Kidney (tissue), 14 donors: ENCODE measurements around the gene TRIM3. TPM values are rescaled to one million over a fixed set of nuclear protein-coding genes. Genes with fewer than 3 reads are reported as not detected.

ENCODE experiments used
- DNase-seq, 5 donors: peaks; one replicate each; pipeline ENCODE4 v3.0.0-alpha.2; 2013 to 2020
- FAIRE-seq: peaks from 2 replicates; lab custom pipeline; 2012; peaks lifted over from hg19 to GRCh38; lab: Jason Lieb, UNC
- H3K27ac ChIP-seq, 2 donors: one replicate each; pipeline ENCODE4 v1.7.0; 2013; ENCODE audit warnings: low read depth in 2 of 2, low read length in 2 of 2, inconsistent platforms in 1 of 2
- H3K27me3 ChIP-seq: one replicate; pipeline ENCODE4 v1.7.1; 2013; ENCODE audit warnings: low read length, inconsistent platforms; ENCODE audit not compliant: control insufficient read depth, insufficient read depth
- H3K36me3 ChIP-seq, 3 donors: one replicate each; pipeline versions ENCODE4 v1.7.0 to v1.7.1; 2013; ENCODE audit warnings: low read length in 3 of 3, control low read depth in 1 of 3, inconsistent platforms in 1 of 3; ENCODE audit not compliant: insufficient read depth in 3 of 3, control insufficient read depth in 2 of 3
- H3K4me1 ChIP-seq, 3 donors: one replicate each; pipeline versions ENCODE4 v1.7.0 to v1.7.1; 2013; ENCODE audit warnings: low read length in 3 of 3, inconsistent platforms in 1 of 3, low read depth in 1 of 3; ENCODE audit not compliant: control insufficient read depth in 2 of 3, insufficient read depth in 2 of 3
- H3K4me3 ChIP-seq, 3 donors: one replicate each; pipeline versions ENCODE4 v1.7.0 to v1.8.1; 2013; ENCODE audit warnings: low read length in 3 of 3, control low read depth in 1 of 3, inconsistent platforms in 1 of 3
- H3K9ac ChIP-seq, 3 donors: one replicate each; pipeline versions ENCODE4 v1.7.0 to v1.7.1; 2013; ENCODE audit warnings: low read length in 3 of 3, control low read depth in 1 of 3, inconsistent platforms in 1 of 3
- H3K9me3 ChIP-seq, 3 donors: one replicate each; pipeline versions ENCODE4 v1.7.0 to v1.7.1; 2013; ENCODE audit warnings: low read length in 3 of 3, control low read depth in 1 of 3, inconsistent platforms in 1 of 3; ENCODE audit not compliant: control insufficient read depth in 2 of 3, insufficient read depth in 1 of 3
- intact Hi-C: fragments of 100-400 bp; cut with DNase I; formaldehyde crosslinking; loops from one replicate; pipeline ENCODE4 v1.11.1; 2022
- polyA plus RNA-seq: library from polyadenylated mRNA; stranded (reverse); fragments of 350-450 nt; fragmentation: Illumina TruSeq; extraction: RNeasy Lipid Tissue Mini Kit (QIAGEN cat#74804); gene quantifications from one replicate; pipeline ENCODE4 v1.2.3, GENCODE V29; 2014; ENCODE audit warnings: low read depth, low replicate concordance; ENCODE audit not compliant: insufficient read depth
- total RNA-seq: library from RNA; stranded (reverse); fragmentation: NEBNext Ultra II Directional; extraction: Animal tissue kit (Norgen Biotek cat#: 25700); gene quantifications from one replicate; pipeline ENCODE4 v1.2.1, GENCODE V29; 2021
- TF ChIP-seq, protein P1 (sequence below): IDR thresholded peaks from 3 replicates; pipeline ENCODE4 v1.5.1; 2012; ENCODE audit warnings: mild to moderate bottlenecking, moderate library complexity, borderline replicate concordance; ENCODE audit not compliant: insufficient read depth; ENCODE audit errors: extremely low read depth
- donor health status: control.
- donor health status: control.
- donor health status: control.
- donor health status: control.
- donor health status: control.
- donor health status: DM: yes; HTN: yes; CAD: no.
- donor health status: Normal renal cell carcinoma (clear cell type).

The TRIM3 gene
- total and polyA plus RNA-seq, 2 donors from 2014 or later = 10.8 to 20.8 TPM

DNA sequence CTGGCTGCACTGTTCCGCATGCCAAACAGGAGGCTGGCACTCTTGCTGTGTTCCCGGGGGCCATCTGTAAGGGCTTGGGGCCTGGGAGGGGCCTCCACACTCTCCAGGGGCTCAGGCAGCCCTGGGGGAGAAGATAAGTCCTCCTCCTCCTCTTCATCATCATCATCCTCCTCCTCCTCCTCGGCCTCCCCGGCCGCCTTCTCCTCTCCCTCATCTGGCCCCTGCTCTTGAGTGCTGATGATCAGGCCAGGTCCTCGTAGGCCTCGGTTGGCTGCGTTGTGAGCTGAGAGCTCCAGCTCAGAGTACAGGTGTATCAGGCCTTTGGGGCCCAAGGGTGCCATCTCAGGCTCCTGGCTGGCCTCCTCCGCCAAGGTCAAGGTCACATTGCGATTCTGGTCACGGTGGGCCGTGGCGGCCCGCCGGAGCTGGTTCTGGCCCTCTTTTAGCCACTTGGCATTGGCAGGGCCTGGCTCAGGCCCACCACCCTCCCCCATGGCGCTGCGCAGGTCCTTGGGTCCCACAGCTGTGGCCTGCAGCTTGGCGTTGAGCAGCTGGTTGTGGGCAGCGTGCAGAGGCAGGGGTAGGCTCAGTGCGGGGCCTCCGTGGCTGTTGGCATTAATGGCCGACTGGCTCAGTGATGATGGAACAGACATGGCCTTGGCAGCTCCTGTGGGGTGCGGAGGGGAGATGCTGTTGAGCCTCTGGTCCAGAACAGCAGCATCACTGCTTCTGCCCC is 62.9 kb downstream of the TRIM3 start:
- no peaks in the 10 kb centered on the region for H3K27me3 ChIP-seq
- H3K27ac ChIP-seq = no peak overlapping the region
- H3K4me1 ChIP-seq = peaks cover 0 to 9% (median 9%) of the 10 kb centered on the region in 3 donors
- no peak for FAIRE-seq
- DNase-seq = no peak
- peaks cover 0 to 4% (median 3%) of the 10 kb centered on the region in 3 donors for H3K36me3 ChIP-seq
- H3K9ac ChIP-seq = no peak overlapping the region
- H3K4me3 ChIP-seq = no peak overlapping the region
- TF ChIP-seq, protein P1, sequence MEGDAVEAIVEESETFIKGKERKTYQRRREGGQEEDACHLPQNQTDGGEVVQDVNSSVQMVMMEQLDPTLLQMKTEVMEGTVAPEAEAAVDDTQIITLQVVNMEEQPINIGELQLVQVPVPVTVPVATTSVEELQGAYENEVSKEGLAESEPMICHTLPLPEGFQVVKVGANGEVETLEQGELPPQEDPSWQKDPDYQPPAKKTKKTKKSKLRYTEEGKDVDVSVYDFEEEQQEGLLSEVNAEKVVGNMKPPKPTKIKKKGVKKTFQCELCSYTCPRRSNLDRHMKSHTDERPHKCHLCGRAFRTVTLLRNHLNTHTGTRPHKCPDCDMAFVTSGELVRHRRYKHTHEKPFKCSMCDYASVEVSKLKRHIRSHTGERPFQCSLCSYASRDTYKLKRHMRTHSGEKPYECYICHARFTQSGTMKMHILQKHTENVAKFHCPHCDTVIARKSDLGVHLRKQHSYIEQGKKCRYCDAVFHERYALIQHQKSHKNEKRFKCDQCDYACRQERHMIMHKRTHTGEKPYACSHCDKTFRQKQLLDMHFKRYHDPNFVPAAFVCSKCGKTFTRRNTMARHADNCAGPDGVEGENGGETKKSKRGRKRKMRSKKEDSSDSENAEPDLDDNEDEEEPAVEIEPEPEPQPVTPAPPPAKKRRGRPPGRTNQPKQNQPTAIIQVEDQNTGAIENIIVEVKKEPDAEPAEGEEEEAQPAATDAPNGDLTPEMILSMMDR = no peak
- no peaks in the 10 kb centered on the region for H3K9me3 ChIP-seq
- intact Hi-C loops = no loop called here

DNA sequence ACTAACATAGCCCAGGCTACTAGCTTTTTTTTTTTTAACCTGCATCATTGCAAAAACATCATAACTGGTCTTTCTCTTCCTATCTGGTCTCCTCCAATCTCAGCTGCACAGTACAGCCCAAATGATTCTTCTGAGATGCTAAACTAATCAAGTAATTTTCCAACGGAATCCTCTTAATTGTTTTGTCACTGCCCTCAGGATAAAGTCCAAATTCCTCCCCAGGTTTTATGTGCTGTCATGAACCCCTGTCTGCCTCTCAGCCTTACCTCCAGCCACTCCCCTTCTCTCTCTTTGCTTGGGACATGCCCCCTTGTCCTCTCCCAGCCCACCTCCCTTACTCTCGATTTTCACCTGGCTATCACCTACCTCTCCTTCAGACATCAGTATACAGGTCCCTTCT is 67.4 kb downstream of the TRIM3 start:
- DNase-seq (no peak), FAIRE-seq (no peak)
- Histone ChIP-seq H3K9me3 (no peaks in the 10 kb centered on the region), H3K27me3 (no peaks in the 10 kb centered on the region), H3K27ac (no peak overlapping the region), H3K9ac (no peak overlapping the region), H3K4me3 (no peak overlapping the region), H3K4me1 (peaks cover 0 to 20% (median 9%) of the 10 kb centered on the region in 3 donors), H3K36me3 (peaks cover 0 to 11% (median 3%) of the 10 kb centered on the region in 3 donors)
- intact Hi-C loops = no loop called here
- TF ChIP-seq, protein P1 = no peak

DNA sequence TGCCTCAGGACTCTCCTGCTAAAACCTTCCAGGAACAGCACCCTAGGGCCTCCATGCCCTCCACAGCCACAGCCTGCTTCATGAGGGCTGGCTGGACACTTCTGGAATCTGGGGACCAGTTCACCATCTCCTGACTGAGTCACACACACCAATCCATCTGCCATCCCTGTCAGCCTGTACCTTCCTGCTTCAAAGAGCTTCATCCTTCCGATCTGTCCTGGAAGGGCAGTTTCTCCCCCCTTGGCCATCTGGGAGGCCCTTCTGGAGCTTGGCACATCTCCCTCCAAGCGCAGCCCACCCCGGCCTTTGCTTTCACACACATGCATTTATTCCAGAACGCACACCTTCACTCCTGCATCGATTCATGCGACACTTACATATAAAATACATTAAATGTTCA is 67.9 kb downstream of the TRIM3 start:
- H3K4me3 ChIP-seq = no peak overlapping the region
- H3K36me3 ChIP-seq = peaks cover 0 to 16% (median 3%) of the 10 kb centered on the region in 3 donors
- no peaks in the 10 kb centered on the region for H3K9me3 ChIP-seq
- H3K27me3 ChIP-seq = no peaks in the 10 kb centered on the region
- FAIRE-seq (no peak), DNase-seq (no peak)
- H3K27ac ChIP-seq = no peak overlapping the region
- H3K4me1 ChIP-seq = peaks cover 0 to 20% (median 9%) of the 10 kb centered on the region in 3 donors
- TF ChIP-seq, protein P1 = no peak
- H3K9ac ChIP-seq = no peak overlapping the region
- intact Hi-C loops = no loop called here
